Measurements from ENCODE around the gene CTNND2.
"Not testable (repeated sequence)": the region's sequence is repeated elsewhere in the genome, so short reads cannot be mapped to it uniquely, and the experiment has no call there.

Gene CTNND2

GRCh38 chr5:11873587-11873986, 30.7 kb downstream of the CTNND2 start:
- DNase-seq (ENCODE audit: low read depth in 3 of 3): no peak

GRCh38 chr5:11869203-11869602, 35.0 kb downstream of the CTNND2 start:
- DNase-seq (ENCODE audit: low read depth in 3 of 3): no peak

GRCh38 chr5:11863911-11864310, 40.3 kb downstream of the CTNND2 start:
- DNase-seq (ENCODE audit: low read depth in 3 of 3): no peak

- DNase-seq (ENCODE audit: low read depth in 3 of 3): no peak
Observed at GRCh38 chr5:11857391-11857790, 46.9 kb downstream of the CTNND2 start.

- no peak for DNase-seq (ENCODE audit: low read depth in 3 of 3)
Observed at GRCh38 chr5:11854936-11855335, 49.3 kb downstream of the CTNND2 start.

- DNase-seq (ENCODE audit: low read depth in 3 of 3): no peak
Observed at GRCh38 chr5:11853796-11854195, 50.5 kb downstream of the CTNND2 start.

- no peak for DNase-seq (ENCODE audit: low read depth in 3 of 3)
Observed at GRCh38 chr5:11853140-11853539, 51.1 kb downstream of the CTNND2 start.

GRCh38 chr5:11852717-11853087, 51.5 kb downstream of the CTNND2 start:
- DNase-seq (ENCODE audit: low read depth in 3 of 3): no peak

- no peak for DNase-seq (ENCODE audit: low read depth in 3 of 3)
Observed at GRCh38 chr5:11851965-11852716, 52.1 kb downstream of the CTNND2 start.

GRCh38 chr5:11851416-11851815, 52.8 kb downstream of the CTNND2 start:
- no peak for DNase-seq (ENCODE audit: low read depth in 3 of 3)

GRCh38 chr5:11828566-11828965, 75.7 kb downstream of the CTNND2 start:
- DNase-seq (ENCODE audit: low read depth in 3 of 3): not testable (repeated sequence)

GRCh38 chr5:11822598-11822997, 81.6 kb downstream of the CTNND2 start:
- DNase-seq (ENCODE audit: low read depth in 3 of 3): no peak

GRCh38 chr5:11815916-11816315, 88.3 kb downstream of the CTNND2 start:
- no peak for DNase-seq (ENCODE audit: low read depth in 3 of 3)

- no peak for DNase-seq (ENCODE audit: low read depth in 3 of 3)
Observed at GRCh38 chr5:11815481-11815880, 88.8 kb downstream of the CTNND2 start.

- no peak for DNase-seq (ENCODE audit: low read depth in 3 of 3)
Observed at GRCh38 chr5:11814373-11814772, 89.9 kb downstream of the CTNND2 start.

- no peak for DNase-seq (ENCODE audit: low read depth in 3 of 3)
Observed at GRCh38 chr5:11809407-11809806, 94.8 kb downstream of the CTNND2 start.

- no peak for DNase-seq (ENCODE audit: low read depth in 3 of 3)
Observed at GRCh38 chr5:11803436-11803835, 100.8 kb downstream of the CTNND2 start.

GRCh38 chr5:11801061-11801460, 103.2 kb downstream of the CTNND2 start:
- DNase-seq (ENCODE audit: low read depth in 3 of 3): no peak

- no peak for DNase-seq (ENCODE audit: low read depth in 3 of 3)
Observed at GRCh38 chr5:11797132-11797531, 107.1 kb downstream of the CTNND2 start.

- no peak for DNase-seq (ENCODE audit: low read depth in 3 of 3)
Observed at GRCh38 chr5:11793396-11793795, 110.8 kb downstream of the CTNND2 start.

- no peak for DNase-seq (ENCODE audit: low read depth in 3 of 3)
Observed at GRCh38 chr5:11792621-11793020, 111.6 kb downstream of the CTNND2 start.

- DNase-seq (ENCODE audit: low read depth in 3 of 3): no peak
Observed at GRCh38 chr5:11791792-11792191, 112.5 kb downstream of the CTNND2 start.

- no peak for DNase-seq (ENCODE audit: low read depth in 3 of 3)
Observed at GRCh38 chr5:11790201-11790600, 114.0 kb downstream of the CTNND2 start.

- no peak for DNase-seq (ENCODE audit: low read depth in 3 of 3)
Observed at GRCh38 chr5:11785771-11786352, 118.4 kb downstream of the CTNND2 start.
